ENCODE data around the gene RPS3.
A peak's percentile ranks its signal among the peaks of the same experiment; 100 is the strongest.

RPS3 gene

DNA sequence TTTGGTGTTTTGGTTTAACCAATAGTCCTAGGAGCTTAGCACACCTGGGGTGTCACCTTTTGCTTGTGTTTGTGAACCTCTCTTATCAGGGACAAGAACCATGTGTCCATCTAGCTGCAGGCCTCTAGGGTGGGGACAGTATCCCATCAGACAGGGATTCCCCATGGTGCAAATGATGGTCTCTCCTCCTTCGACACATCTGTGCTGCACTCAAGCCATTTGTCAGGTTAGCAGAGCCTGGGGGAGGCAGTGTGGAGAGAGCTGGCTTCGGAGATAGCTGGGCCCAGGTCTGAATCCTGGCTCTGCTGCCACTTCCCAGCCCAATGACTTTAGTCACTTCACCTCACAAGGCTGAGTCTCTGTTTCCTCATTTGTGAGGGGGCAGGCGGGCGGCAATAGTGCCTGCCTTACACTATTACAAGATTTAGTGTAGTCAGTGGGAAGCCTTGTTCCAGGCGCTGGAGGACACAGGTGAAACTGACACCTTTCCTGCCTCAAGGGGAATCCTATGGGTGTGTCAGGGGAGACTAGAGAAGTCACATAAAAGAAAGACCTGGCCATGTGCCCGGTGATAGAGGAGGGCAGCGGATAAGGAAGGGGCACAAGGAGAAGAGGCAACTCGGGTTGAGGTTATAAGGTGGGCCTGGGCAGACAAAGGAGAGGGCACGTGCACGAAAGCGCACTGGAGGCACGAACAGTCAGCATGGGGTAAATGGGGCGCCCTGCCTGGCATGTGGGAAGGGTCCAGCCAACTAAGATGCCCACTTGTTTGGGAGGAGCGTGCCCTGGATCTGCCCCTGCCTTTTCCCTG, 21.1 kb downstream of the RPS3 start:
- DNase-seq, result no peak

DNA sequence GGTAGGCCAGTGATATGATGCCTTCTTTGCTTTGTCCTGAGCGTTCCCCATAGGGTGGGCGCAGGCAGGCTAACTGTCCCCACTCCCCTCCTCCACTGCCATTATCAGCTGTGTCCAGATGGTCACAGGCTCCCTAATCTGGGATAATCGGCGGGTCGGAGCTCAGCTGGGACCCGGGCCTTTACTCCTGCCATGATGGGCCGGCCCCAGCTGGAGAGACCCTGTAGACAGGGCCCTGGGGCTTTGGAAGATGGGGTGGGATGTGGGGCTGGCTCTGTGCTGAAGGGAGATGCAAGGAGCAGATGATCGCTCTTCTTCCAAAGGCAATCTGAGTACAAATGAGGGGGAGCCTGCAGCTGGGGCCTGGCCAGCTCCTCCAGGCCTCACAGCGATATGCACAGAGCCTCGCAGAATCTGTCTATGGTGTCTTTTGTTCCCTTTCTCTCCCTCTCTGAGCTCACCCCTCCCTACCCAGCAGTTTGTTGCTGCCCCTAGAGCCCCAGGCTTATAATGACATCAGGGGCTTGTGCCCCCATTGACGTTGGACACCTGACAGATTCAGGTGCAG, 21.8 kb downstream of the RPS3 start:
- no peak for DNase-seq

DNA sequence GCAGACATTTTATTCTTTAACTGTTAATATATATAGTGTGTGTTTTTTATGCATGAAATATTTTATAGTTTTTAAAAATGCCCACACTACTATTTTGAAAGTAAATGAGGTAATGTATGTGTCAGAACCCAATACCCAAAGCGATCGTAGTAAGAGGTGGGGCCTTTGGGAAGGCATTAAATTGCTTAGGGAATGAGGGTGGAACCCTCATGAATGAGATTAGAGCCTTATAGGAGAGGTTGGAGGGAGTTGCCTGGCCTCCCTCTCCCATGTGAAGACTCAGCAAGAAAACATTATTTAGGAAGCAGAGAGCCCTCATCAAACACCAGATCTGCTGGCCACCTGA, 22.6 kb downstream of the RPS3 start:
- no peak for DNase-seq

DNA sequence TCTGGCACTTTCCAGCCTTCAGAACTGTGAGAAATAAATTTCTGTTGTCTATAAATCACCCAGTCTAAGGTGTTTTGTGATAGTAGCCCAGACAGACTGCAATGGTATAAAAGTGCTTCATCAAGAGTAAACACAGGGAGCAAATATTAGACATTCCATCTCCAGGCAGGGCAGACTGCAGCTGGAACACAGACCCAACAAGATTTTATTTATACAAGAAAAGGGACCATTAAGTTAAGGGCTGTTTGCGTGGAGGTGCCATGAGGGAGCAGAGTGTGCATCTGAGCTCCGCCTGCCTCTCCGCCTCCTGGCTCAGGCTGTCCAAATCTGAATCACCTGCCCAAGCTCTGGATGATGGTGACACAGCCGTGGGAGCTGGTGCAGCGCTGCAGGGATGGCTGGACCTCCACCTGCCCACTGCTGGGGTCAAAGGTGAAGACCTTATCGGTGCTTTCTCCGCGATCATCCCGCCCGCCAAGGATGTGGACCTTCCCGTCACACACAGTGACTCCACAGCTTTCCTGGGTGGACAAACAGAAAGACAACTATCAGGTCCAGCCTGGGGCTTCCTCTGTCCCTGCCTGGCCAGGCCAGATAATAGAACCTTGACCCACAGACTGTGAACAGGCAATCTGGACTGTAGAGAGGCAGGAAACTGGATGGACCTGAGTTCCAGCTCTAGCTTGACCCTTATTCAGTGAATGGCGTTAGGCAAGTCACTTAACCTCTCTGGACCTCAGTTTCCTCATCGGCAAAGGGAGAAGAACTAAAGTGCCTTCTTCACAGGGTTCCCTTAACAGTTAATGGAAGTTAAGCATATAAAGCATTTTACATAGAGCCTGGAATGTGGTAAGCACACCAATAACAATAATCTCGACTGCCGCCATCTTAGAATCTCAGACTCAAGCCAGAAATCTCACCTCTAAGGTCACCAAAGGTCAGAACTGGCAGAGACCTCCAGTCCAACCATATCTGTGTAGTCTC, 23.2 kb downstream of the RPS3 start:
- DNase-seq, result peak; percentile 11

DNA sequence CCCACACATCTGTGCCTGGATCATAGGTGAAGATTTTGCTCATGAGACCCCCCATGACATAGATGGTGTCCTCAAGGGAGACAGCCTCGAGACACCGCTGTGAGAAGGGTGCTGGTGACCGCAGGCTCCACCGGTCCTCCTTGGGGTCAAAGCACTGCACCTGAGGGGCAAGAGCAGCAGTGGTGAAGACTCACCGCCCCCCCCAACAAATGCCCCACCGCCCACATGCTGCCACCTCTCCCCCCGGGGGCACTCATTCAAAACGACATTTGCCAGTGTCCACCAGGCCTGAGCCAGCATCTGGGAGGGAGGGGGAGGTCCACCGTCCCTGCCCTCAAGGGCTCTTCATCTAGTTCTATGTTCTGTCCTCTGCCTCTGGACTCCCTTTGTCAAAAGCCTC, 24.4 kb downstream of the RPS3 start:
- no peak for DNase-seq

DNA sequence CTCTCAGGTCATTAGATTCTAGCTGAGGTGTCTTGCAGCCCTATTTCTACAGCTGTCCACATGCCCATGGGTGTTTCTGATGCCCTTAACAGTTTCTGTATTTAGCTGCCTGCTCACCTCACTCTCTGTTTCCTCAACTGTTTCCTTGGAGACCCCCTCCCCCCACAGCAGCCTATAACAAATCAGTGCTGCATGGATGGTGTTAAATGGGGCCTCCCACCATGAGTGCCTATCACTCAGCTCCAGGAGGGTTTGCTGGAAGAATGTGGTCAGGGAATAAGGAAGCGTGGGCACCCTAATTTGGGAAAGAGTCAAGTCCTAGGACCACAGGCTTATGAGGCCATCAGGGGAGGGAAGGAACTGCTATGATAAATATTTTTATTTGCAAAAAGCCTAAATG, 25.1 kb downstream of the RPS3 start:
- no peak for DNase-seq

DNA sequence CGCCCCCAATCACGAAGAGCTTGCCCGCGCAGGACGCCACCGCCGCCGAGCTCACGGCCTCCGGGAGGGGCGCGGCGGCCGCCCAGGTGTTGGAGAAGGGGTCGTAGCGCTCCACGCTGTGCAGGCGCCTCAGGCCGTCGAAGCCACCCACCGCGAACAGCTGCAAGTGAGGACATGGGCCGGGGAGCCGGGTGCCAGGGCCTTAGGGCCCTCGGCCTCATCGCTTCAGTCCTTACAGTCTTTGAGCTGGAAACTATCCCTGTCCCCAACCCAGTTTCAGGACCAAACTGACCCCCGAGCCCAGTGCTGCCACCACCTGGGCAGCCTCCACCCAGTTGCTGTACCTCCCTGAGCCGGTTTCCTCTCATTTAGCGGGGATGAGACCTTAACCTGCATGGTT, 26.1 kb downstream of the RPS3 start:
- no peak for DNase-seq

DNA sequence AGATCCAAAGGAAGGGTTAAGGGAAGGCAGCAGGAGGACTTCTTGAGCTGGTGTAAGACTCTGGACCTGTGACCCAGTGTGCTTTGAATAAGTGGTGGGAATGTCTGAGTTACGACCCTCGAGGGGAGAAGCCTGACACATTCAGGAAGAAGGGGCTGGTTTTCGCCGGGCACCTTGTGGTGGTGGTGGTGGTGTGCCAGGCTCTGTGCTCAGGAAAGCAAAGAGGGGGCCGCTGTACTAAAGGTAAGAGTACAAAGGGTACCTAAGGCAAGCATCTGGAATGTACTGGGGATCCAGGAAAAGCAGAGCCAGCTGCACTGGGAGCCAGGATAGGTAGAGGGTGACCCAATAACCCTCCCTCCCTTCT, 27.4 kb downstream of the RPS3 start:
- no peak for DNase-seq

DNA sequence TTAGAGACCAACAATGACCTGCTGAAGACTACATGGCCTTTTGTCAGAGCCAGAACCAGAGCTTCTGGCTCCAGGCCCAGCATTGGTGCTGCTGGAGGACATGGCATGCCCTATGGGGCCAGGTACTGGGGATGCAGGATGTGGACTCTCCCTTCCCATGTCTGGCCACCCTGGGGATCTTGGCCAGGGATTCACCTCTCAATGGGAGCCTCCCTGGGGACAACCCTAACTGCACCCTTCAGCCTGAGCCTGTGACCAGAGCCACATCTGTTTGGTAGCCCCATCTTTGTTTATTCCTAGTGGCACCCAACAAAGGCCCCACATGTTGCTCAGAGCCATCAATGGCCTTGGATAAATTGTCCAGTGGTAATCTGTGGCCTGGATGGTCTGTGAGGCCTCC, 27.9 kb downstream of the RPS3 start:
- DNase-seq, result no peak

DNA sequence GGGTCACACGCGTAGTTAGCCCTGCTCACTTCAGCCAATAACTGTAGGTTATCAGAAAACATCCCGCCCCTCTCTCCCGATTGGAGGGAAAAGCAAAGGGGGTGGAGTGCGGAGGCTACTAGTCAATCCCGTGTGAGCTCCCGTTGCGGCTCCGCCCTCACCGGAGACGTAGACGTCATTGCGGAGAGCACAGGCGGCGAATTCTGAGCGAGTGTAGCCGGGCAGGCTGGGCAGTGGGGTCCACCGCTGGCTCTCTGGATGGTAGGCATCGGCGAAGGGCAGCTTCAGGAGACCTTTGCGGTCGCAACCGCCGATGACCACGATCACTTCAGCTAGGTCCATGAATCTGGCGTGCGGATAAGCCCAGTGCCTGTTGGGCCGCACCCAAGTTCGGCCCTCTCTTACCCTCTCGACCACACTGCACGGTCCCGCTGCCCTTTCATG, 29.0 kb downstream of the RPS3 start:
- DNase-seq, result no peak

DNA sequence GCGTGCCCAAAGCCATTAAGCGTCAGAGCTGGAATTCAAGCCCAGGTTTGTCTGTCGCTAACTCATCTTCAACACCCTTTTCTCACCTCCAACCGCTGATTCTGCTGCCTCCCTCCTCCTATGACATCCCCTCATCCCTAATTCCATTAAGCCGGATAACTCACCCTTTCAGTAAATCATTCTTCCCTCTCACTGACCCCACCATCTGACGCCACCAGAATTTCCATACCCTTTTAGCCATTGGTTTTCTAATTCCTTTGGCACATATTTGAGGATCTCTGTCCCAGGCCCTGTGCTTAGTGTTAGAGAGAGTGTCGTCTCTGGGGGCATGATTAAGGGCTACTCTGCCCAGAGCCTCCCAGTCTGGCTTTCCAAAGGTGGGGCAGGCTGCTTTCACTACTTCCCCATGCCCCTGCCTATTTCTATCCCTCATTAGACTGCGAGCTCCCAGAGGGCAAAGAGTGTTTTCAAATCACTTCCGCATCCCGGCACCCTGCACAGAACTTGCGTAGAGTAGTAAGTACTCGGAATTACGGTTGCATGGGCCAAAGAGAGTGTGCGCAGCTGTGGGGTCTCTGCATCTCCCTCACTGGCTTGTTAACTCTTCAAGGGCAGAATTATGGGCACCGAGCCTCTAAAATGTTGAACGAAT, 29.8 kb downstream of the RPS3 start:
- no peak for DNase-seq

DNA sequence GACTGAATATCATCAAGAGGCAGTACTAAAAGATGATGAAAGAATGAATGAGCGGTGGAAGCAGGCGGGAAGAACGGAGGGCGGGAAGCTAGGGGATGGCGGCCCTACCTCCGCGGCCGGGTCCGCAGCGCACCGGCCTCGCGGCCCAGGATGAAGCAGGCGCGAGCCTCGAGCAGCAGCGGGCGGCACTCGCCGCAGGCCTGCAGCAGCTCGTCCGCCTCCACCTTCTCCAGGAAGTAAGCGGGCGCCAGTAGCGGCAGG, 30.3 kb downstream of the RPS3 start:
- DNase-seq, result no peak

DNA sequence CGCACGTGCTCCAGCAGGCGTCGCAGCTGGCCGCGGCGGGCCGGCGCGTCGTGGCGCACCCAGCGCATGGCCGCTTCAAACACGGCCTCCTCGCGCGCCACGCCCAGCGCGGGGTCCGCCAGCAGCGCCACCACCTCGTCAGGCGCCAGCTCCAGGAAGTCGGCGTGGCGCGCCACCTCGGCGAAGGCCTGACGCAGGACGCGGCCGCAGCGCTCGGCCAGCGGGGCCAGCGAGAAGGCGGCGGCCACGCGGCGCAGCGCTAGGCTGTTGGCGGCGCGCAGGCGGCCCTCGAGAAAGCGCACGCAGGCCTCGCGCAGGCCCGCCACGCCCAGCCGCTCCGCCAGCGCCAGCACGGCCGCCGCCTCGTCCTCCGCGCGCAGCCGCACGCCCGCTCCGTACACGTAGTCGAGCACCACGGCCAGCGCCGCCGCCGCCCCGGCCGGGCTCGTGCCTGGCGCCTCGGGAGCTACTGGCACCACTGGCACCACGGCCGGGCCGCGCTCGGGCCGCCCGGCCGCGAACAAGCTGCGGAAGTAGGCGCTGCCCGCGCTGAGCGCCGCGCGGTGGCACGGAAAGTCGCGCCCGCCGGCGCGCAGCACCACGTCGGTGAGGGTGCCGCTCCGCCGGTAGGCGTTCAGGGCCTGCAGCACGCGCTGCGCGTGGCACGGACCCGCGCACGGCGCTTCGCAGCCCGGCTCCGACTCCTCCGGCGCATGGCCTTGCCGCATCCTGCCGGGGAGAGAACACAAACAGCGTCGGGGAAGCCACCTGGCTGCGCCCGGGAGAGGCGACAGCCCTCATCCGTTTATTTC, 30.8 kb downstream of the RPS3 start:
- peak; percentile 52 for DNase-seq

DNA sequence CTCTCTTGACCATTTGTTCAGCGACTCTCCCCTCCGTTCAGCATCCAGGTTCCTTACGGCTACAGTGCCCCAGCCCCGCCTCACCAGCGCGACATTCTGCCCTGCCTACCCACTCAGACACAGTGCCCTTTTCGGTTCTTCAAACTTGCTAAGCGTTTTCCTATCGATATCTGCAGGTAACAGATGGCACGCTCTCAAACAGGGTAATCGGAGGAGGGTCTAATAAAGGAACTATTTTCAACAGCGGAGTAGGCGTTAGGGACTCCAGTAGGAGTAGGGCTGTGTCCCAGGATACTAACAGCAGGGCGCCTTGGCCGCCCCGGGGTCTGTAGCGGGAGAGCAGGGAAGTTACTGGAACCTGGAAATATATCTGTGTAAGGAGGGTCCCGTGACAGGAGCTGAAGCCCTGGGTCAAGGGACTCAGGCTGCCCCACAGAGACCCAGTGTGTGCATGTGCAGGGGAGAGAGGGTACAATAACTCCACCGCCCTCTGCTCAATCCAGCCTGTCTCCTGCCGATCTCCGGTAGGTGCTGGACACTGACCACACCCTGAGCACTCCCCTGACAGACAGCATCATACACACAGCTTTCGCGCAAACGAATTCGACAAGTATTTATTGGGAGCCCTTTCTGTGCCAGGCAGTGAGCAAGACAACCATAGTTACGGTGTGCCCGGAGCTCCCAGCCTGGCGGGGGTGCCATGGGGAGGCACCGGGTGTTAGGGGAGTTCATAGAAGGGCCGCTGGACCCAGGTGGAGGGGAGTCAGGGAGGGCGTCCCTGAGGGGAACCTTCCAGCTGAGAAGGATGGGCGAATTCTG, 31.6 kb downstream of the RPS3 start:
- no peak for DNase-seq

DNA sequence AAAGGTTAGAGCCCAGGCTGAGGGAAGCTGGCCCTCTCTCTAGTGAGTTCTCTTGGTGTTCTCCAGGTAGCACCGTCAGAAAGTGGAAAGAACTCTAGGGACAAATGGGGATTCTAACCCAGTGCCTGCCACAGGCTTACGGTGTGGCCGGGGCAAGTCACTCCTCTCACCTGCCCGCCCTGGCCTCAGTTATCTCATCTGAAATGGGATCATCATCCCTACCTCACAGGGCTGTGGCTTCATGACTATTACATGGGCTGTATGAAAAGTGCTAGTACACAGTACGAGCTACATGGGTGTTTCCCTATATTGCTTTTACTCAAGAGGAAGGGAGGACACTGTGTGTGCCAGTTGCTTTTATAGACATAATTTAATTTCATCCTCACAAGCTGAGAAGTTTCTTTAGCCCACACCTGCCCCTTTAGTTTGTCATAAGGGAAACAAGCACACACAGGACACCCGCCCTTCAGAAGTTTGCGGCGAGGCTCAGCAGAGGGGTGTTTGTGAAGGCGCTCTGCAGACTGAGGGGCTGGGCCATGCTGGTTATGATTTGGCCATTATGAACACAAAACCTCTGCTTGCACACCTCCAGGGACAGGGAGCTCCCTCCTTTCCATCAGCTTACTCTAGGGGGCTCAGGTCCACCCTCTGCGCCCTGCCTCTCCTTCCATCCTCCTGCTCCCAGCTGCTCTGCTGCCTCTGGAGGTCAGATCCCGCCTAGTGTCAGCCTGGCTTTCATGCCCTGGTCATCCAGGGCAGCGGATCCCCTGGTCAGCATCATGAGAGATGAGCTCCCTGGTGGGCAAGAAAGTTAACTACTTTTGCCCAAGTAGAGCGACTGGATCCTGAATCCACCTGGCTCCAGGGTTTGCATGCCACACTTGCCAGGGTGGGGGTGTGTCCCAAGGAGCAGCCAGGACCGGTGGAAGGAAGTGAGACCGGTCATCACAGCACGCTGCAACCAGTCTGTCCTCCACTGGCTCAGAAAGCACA, 32.5 kb downstream of the RPS3 start:
- DNase-seq, result no peak

DNA sequence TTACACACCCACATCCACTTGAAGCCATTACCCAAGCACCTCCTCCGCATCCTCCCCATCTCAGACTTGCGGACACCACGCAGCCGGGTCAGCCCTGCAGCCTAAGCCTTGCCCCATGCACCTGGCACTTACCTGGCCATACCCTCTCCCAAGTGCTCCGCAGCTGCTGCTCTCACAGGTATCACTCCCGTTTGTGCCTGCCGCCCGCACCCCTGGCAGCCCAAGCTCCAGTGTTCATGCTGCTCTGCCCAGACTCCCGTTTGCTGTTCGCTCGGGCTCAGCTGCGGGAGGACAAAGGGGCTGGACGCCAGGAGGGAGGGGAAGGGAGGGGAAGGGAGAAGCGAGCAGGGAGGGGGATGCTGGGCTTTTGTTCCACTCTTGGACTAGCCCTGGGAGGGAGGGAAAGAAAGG, 33.6 kb downstream of the RPS3 start, which contains the start of gene KLHL35:
TSS of gene KLHL35 (minus strand) at position 293 of the 411 bp plus-strand sequence. CDS start 2,574 bp downstream, outside the sequence.
- peak; percentile 41 for DNase-seq

DNA sequence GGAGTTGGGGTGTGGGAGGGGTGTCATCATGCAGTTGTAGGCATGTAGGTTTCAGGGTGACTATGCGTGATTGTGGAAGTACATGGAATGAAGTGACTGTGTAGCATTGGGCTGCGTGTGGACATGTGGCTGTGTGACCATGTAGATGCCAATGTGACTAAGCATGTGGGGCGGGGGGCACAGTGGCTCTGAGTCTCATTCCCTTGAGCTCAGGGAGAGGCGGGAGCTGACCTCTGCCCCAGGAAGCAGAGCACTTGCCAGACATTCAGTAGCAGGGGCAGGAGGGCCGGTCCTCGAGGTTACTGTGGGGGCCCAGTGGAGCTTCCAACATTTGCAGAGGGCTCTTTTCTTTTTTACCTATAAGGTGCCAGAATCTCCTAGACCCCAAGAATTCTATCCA, 34.1 kb downstream of the RPS3 start:
- no peak for DNase-seq

DNA sequence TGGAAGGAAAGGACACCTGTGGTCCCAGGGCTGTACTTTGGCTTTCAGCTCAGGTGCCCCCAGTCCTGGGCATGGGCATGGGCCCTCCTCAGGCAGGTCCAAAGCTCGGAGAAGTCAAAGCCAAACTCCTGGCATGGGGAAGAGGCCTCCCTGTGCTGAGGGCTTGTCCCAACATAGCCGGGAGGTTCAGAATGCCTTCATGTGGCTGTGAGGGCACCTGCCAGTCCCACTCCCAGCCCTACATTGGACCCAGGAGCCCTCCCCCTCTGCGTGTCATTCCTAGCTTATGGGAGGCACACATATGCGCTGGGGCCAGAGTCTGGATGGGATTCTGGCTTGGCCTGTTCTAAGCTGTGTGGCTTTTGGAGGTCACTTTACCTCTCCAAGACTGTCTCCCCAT, 34.7 kb downstream of the RPS3 start:
- DNase-seq, result no peak

DNA sequence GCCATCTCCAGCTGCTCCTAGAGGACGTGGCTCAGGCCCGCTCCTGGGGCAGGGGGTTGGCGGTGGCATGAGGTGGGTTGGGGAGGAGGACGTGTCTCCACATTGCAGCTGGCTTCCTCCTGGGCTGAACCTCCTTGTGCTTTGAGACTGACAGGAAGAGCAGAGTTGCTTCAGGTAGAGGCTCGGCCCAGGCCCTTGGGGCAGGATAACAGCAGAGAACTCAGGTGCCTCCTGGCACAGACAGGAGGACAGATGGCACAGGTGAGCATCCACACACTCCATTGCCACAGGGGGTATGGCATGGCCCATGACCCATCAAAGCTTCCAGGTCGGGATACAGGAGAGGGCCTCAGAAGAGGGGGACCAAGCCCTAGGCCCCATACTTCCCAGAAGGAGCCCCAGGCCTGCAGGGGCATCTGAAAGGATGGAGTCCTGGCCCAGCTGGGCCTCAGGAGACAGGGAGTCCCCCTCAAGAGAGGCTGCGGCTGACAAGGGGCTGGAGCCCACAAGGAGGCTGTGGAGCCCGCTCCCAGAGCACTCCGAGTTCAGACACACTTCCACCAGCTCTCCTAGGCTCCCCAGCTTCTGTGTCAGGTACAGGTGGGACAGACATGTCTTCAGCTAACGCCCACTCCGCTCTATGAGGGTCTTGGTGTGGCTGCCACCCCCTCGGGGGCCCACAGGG, 35.7 kb downstream of the RPS3 start:
- DNase-seq, result no peak

DNA sequence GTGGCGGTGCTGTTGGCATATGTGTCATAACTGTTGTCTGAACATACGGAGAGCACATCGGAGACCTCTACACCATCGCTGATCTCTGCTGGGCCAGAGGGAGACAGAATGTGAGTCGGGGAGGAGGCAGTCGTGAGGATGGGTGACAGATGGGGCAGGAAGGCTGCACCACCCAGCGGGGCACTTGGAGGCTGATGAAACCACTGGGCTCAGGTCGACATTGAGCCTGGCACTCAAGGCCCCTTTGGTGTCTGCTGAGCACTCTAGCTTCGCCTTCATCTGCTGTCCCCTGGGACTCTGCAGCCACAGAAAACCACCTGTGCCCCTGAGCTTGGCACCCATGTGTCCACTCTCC, 36.2 kb downstream of the RPS3 start:
- no peak for DNase-seq

Data from NCI-H345 (cell line).